Measurements from ENCODE around the gene PRKN. TPM values are rescaled to one million over a fixed set of nuclear protein-coding genes. Genes with fewer than 3 reads are reported as not detected.
A peak's percentile ranks its signal among the peaks of the same experiment; 100 is the strongest.

Gene PRKN
- total and polyA plus RNA-seq, 8 donors, result 0.82 to 7.2 (median 2.9) TPM

- Histone ChIP-seq H3K36me3 (no peaks in the 10 kb centered on the region), H3K4me3 (no peak overlapping the region), H3K9me3 (no peaks in the 10 kb centered on the region), H3K4me1 (peaks cover 0 to 13% (median 0%) of the 10 kb centered on the region in 3 donors), H3K27ac (no peak overlapping the region), H3K27me3 (no peaks in the 10 kb centered on the region)
- peak in 3 of 6 donors; percentile 33 to 69 (median 45) for DNase-seq
- 10 to 13% methylated on average over 7 of the region's 7 CpGs for WGBS, 2 donors
- peak; percentile 89 for FAIRE-seq
- TF ChIP-seq CTCF (IDR thresholded peaks at IDR 0.05), result peak in 3 of 4 donors; percentile 24 to 47 (median 35)
- intact Hi-C loops (cut with DNase I), result loop anchor here in 1 of 3 donors (10.0 kb wide), 1 partner anchor 101 kb away; no protein-coding TSS in a partner anchor
- peak; percentile 85 to 97 (median 97) for ATAC-seq
These were observed 1333.7 kb downstream of the PRKN start for GRCh38 chr6:161393839-161394364.

GRCh38 chr6:161393292-161393691 is 1334.3 kb downstream of the PRKN start:
- Histone ChIP-seq H3K9me3 (no peaks in the 10 kb centered on the region), H3K4me3 (no peak overlapping the region), H3K36me3 (no peaks in the 10 kb centered on the region), H3K4me1 (peaks cover 0 to 13% (median 0%) of the 10 kb centered on the region in 3 donors), H3K27me3 (no peaks in the 10 kb centered on the region), H3K27ac (no peak overlapping the region)
- 39 to 40% methylated on average over 3 of the region's 3 CpGs for WGBS, 2 donors
- intact Hi-C loops (cut with DNase I), result loop anchor here in 1 of 3 donors (10.0 kb wide), 1 partner anchor 102 kb away; no protein-coding TSS in a partner anchor
- DNase-seq (no peak), FAIRE-seq (no peak), ATAC-seq (no peak)
- no peak for TF ChIP-seq CTCF (IDR thresholded peaks at IDR 0.05)

- DNase-seq, result no peak
These were observed 1337.8 kb downstream of the PRKN start for GRCh38 chr6:161389756-161390155.

GRCh38 chr6:161383951-161384350 is 1343.6 kb downstream of the PRKN start:
- no peaks in the 10 kb centered on the region for H3K27me3 ChIP-seq
- H3K4me3 ChIP-seq, result no peak overlapping the region
- ATAC-seq, result no peak
- 94 to 95% methylated on average over 6 of the region's 6 CpGs for WGBS, 2 donors
- no peak for FAIRE-seq
- intact Hi-C loops (cut with DNase I), result no loop called here
- DNase-seq, result no peak
- H3K36me3 ChIP-seq, result no peaks in the 10 kb centered on the region
- no peaks in the 10 kb centered on the region for H3K9me3 ChIP-seq
- no peak overlapping the region for H3K27ac ChIP-seq
- peaks cover 0 to 8% (median 0%) of the 10 kb centered on the region in 3 donors for H3K4me1 ChIP-seq
- TF ChIP-seq CTCF (IDR thresholded peaks at IDR 0.05), result no peak

More at GRCh38 chr6:161389756-161390155, 1337.8 kb downstream of the PRKN start:
- Histone ChIP-seq H3K27me3 (no peaks in the 10 kb centered on the region), H3K9me3 (no peaks in the 10 kb centered on the region), H3K4me1 (peaks cover 0 to 5% (median 0%) of the 10 kb centered on the region in 3 donors), H3K4me3 (no peak overlapping the region), H3K27ac (no peak overlapping the region), H3K36me3 (no peaks in the 10 kb centered on the region)
- 82 to 83% methylated on average over 3 of the region's 3 CpGs for WGBS, 2 donors
- FAIRE-seq, result no peak
- intact Hi-C loops (cut with DNase I), result loop anchor here in 1 of 3 donors (10.0 kb wide), 1 partner anchor 105 kb away; no protein-coding TSS in a partner anchor
- TF ChIP-seq CTCF (IDR thresholded peaks at IDR 0.05), result no peak
- no peak for ATAC-seq

All from pancreas (tissue), 10 donors.